ENCODE results near the gene GABRP.

Gene GABRP

GRCh38 chr5:170788626-170789304, 5.2 kb downstream of the GABRP start:
- TF ChIP-seq CTCF (conservative IDR thresholded peaks at IDR 0.05; ENCODE audit: low read depth, low read length), result no peak
- no peak for DNase-seq (ENCODE audit: low read depth)
- H3K4me3 ChIP-seq (ENCODE audit: low read depth, low read length), result no peak overlapping the region

GRCh38 chr5:170791325-170791954, 7.9 kb downstream of the GABRP start:
- no peak overlapping the region for H3K4me3 ChIP-seq (ENCODE audit: low read depth, low read length)
- DNase-seq (ENCODE audit: low read depth), result peak; percentile 91
- peak; percentile 86 for TF ChIP-seq CTCF (conservative IDR thresholded peaks at IDR 0.05; ENCODE audit: low read depth, low read length)

DNA sequence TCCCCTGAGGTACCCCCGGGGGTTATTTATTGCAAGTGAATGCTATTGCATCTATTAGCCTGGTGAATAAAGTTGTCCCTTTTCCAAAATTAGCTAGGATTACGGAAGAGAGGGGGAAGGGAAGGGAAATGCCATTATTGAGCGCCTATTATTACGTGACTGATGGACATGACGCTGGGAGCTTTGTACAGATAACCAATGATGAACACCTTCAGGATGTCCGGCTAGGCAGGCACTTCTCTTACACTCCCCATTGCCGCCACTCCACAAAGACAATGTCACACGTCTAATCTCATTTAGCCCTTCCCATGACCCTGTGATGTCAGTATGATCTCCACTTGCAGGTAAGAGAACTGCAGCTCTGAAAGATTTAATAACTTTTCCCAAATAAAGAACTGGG, 9.4 kb downstream of the GABRP start:
- no peak for TF ChIP-seq CTCF (conservative IDR thresholded peaks at IDR 0.05; ENCODE audit: low read depth, low read length)
- H3K4me3 ChIP-seq (ENCODE audit: low read depth, low read length), result no peak overlapping the region
- DNase-seq (ENCODE audit: low read depth), result no peak

DNA sequence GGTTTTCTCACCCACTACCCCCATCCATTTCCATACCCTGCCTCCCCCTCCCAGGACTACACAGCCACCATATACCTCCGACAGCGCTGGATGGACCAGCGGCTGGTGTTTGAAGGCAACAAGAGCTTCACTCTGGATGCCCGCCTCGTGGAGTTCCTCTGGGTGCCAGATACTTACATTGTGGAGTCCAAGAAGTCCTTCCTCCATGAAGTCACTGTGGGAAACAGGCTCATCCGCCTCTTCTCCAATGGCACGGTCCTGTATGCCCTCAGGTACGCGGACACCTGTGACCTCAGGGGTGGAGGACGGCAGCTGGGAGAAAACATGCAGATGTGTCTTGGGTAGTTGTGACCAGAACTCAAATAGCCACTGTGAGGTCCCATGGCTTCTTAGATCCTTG, 11.6 kb downstream of the GABRP start:
- no peak for TF ChIP-seq CTCF (conservative IDR thresholded peaks at IDR 0.05; ENCODE audit: low read depth, low read length)
- H3K4me3 ChIP-seq (ENCODE audit: low read depth, low read length), result no peak overlapping the region
- no peak for DNase-seq (ENCODE audit: low read depth)

DNA sequence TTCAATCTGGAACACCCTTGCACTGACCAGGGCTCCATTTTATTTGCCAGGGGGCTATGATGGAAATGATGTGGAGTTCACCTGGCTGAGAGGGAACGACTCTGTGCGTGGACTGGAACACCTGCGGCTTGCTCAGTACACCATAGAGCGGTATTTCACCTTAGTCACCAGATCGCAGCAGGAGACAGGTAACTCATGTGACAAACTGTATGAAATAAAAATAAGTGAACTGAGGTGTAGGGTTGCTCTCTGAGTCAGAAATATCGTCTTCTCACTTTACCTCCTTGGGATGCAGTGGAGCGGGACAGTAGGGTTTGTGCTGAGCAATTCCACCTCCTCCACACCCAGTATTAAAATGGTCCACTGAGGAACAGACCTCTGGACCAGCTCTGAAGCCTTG, 22.1 kb downstream of the GABRP start:
- TF ChIP-seq CTCF (conservative IDR thresholded peaks at IDR 0.05; ENCODE audit: low read depth, low read length), result no peak
- no peak for DNase-seq (ENCODE audit: low read depth)
- H3K4me3 ChIP-seq (ENCODE audit: low read depth, low read length), result no peak overlapping the region

DNA sequence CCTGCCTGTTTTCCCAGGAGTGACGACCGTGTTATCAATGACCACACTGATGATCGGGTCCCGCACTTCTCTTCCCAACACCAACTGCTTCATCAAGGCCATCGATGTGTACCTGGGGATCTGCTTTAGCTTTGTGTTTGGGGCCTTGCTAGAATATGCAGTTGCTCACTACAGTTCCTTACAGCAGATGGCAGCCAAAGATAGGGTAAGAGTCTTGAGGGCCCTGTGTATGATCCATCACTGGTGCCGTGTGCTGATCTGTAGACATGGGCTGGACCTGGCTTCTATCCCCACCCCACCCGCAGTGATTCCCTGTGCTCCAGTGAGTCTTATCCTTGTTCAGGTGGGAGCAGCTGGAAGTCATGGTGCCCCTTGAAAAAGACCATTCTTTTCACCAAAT, 26.0 kb downstream of the GABRP start:
- H3K4me3 ChIP-seq (ENCODE audit: low read depth, low read length), result no peak overlapping the region
- DNase-seq (ENCODE audit: low read depth), result peak; percentile 89
- TF ChIP-seq CTCF (conservative IDR thresholded peaks at IDR 0.05; ENCODE audit: low read depth, low read length), result peak; percentile 86

- DNase-seq (ENCODE audit: low read depth), result no peak
- no peak overlapping the region for H3K4me3 ChIP-seq (ENCODE audit: low read depth, low read length)
- TF ChIP-seq CTCF (conservative IDR thresholded peaks at IDR 0.05; ENCODE audit: low read depth, low read length), result no peak
These were observed 28.2 kb downstream of the GABRP start for GRCh38 chr5:170811719-170812118.

Measured in choroid plexus epithelial cell (primary cell).